Keratinocyte (primary cell): Measurements from ENCODE around the gene PITPNM3.

Experiments used
- EZH2 ChIP-seq: IDR thresholded peaks from one replicate; pipeline ENCODE4 v1.6.1; 2012; ENCODE audit warnings: inconsistent platforms, mild to moderate bottlenecking, low read length, moderate library complexity
- TF ChIP-seq, protein P1 (sequence below), 3 experiments: IDR thresholded peaks in 1 of 3; conservative IDR thresholded peaks in 1 of 3; optimal IDR thresholded peaks in 1 of 3; 2 replicates in 2 of 3; 3 replicates in 1 of 3; pipeline versions ENCODE3 to v1.5.1; 2011; ENCODE audit warnings: low read length in 3 of 3, mild to moderate bottlenecking in 3 of 3, moderate library complexity in 2 of 3, control low read depth in 1 of 3, inconsistent platforms in 1 of 3; ENCODE audit not compliant: insufficient read depth in 2 of 3; ENCODE audit errors: extremely low read depth in 1 of 3

DNA sequence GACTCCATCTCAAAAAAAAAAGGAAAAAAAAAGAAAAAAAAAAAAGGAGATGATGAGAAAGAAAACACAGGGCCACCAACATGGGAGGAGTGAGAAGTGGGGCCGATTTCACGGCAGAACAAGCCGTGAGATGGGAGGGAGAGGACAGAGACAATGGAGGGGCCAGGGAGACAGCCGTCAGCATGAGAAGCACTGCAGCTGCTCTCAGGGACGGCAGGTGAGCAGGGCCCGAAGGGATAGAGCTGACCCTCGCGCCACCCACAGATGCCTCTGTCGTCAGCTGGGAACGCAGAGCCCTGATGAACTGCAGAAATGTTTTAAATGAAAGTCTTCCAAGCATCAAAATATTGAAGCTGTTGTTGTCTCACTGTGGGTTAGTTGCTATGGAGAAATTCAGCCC, 20.3 kb downstream of the PITPNM3 start:
- TF ChIP-seq, protein P1, sequence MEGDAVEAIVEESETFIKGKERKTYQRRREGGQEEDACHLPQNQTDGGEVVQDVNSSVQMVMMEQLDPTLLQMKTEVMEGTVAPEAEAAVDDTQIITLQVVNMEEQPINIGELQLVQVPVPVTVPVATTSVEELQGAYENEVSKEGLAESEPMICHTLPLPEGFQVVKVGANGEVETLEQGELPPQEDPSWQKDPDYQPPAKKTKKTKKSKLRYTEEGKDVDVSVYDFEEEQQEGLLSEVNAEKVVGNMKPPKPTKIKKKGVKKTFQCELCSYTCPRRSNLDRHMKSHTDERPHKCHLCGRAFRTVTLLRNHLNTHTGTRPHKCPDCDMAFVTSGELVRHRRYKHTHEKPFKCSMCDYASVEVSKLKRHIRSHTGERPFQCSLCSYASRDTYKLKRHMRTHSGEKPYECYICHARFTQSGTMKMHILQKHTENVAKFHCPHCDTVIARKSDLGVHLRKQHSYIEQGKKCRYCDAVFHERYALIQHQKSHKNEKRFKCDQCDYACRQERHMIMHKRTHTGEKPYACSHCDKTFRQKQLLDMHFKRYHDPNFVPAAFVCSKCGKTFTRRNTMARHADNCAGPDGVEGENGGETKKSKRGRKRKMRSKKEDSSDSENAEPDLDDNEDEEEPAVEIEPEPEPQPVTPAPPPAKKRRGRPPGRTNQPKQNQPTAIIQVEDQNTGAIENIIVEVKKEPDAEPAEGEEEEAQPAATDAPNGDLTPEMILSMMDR (optimal IDR thresholded peaks at IDR 0.05 in 1 of 3, IDR thresholded peaks at IDR 0.05 in 1 of 3, conservative IDR thresholded peaks at IDR 0.05 in 1 of 3; ENCODE audit: extremely low read depth in 1 of 3, insufficient read depth in 2 of 3, low read length in 3 of 3): no peak
- TF ChIP-seq EZH2: no peak
